HEK293T (cell line): ENCODE results near the gene SGO2.
"Not testable (repeated sequence)": the region's sequence is repeated elsewhere in the genome, so short reads cannot be mapped to it uniquely, and the experiment has no call there.

ENCODE experiments used
- CTCF ChIA-PET: fragments of 350-600 bp; formaldehyde crosslinking; extraction: SDS; loops from one replicate; lab custom pipeline; 2021; ENCODE audit warnings: antibody characterized with exemption, inconsistent platforms; lab: Yijun Ruan, JAX
- POLR2A ChIA-PET: fragments of 350-600 bp; formaldehyde crosslinking; extraction: SDS; loops from one replicate; lab custom pipeline; 2020; ENCODE audit warnings: antibody characterized with exemption, inconsistent platforms; lab: Yijun Ruan, JAX
- DNase-seq: peaks from one replicate; pipeline ENCODE4 v3.0.0; 2012; ENCODE audit warnings: mixed read lengths; ENCODE audit errors: extremely low spot score
- ARNT ChIP-seq: fragments of 450-650 bp; IDR thresholded peaks from 2 replicates; pipeline ENCODE4 v1.6.1; 2017; ENCODE audit warnings: mild to moderate bottlenecking
- BHLHE40 ChIP-seq: fragments of 450-650 bp; IDR thresholded peaks from 2 replicates; pipeline ENCODE4 v1.6.1; 2016; ENCODE audit warnings: mild to moderate bottlenecking, moderate library complexity, borderline replicate concordance
- CTBP1 ChIP-seq: fragments of 450-650 bp; IDR thresholded peaks from 2 replicates; pipeline ENCODE4 v1.6.1; 2016; ENCODE audit warnings: borderline replicate concordance
- ELF4 ChIP-seq: fragments of 450-650 bp; IDR thresholded peaks from 2 replicates; pipeline ENCODE4 v1.6.1; 2017; ENCODE audit warnings: antibody characterized with exemption
- FOXA1 ChIP-seq: fragments of 450-650 bp; IDR thresholded peaks from 2 replicates; pipeline ENCODE4 v1.6.1; 2016; ENCODE audit warnings: mild to moderate bottlenecking
- FOXK2 ChIP-seq: fragments of 450-650 bp; IDR thresholded peaks from 2 replicates; pipeline ENCODE4 v1.6.1; 2016; ENCODE audit warnings: mild to moderate bottlenecking
- FOXM1 ChIP-seq: fragments of 450-650 bp; IDR thresholded peaks from 2 replicates; pipeline ENCODE4 v1.6.1; 2017; ENCODE audit warnings: mild to moderate bottlenecking, borderline replicate concordance
- HDGF ChIP-seq: fragments of 450-650 bp; IDR thresholded peaks from 2 replicates; pipeline ENCODE4 v1.6.1; 2017; ENCODE audit warnings: antibody characterized with exemption, borderline replicate concordance
- L3MBTL2 ChIP-seq: fragments of 450-650 bp; conservative IDR thresholded peaks from 2 replicates; pipeline ENCODE4 v1.6.1; 2016; ENCODE audit warnings: mild to moderate bottlenecking
- LEF1 ChIP-seq: fragments of 450-650 bp; IDR thresholded peaks from 2 replicates; pipeline ENCODE4 v1.6.1; 2017; ENCODE audit warnings: mild to moderate bottlenecking, borderline replicate concordance
- NFRKB ChIP-seq: fragments of 450-650 bp; IDR thresholded peaks from 2 replicates; pipeline ENCODE4 v1.6.1; 2016; ENCODE audit warnings: mild to moderate bottlenecking, moderate library complexity
- PKNOX1 ChIP-seq: fragments of 450-650 bp; IDR thresholded peaks from 2 replicates; pipeline ENCODE4 v1.6.1; 2016
- SP1 ChIP-seq: fragments of 450-650 bp; IDR thresholded peaks from 2 replicates; pipeline ENCODE4 v1.6.1; 2017
- SUZ12 ChIP-seq: fragments of 450-650 bp; IDR thresholded peaks from 2 replicates; pipeline ENCODE4 v1.6.1; 2016; ENCODE audit warnings: mild to moderate bottlenecking
- TARDBP ChIP-seq: fragments of 450-650 bp; IDR thresholded peaks from 2 replicates; pipeline ENCODE4 v1.6.1; 2016
- ZNF384 ChIP-seq: fragments of 450-650 bp; IDR thresholded peaks from 2 replicates; pipeline ENCODE4 v1.6.1; 2016

Gene SGO2

GRCh38 chr2:200525551-200525881, 491 bp upstream of the SGO2 start:
- no peak for DNase-seq
- TF ChIP-seq PKNOX1 (no peak), HDGF (no peak), FOXM1 (no peak), BHLHE40 (no peak), ZNF384 (no peak), CTBP1 (no peak), ARNT (no peak), ELF4 (no peak), NFRKB (no peak), SP1 (no peak), TARDBP (no peak), LEF1 (no peak), FOXK2 (no peak), L3MBTL2 (no peak), SUZ12 (no peak)
- ChIA-PET POLR2A (interaction anchor here (1.3 to 1.8 kb wide), 2 partner anchors 10 to 16 kb away, joined by 4 to 6 read pairs; partner anchors contain the start of gene KCTD18), CTCF (interaction anchor here (0.7 kb wide), 1 partner anchor 83 kb away, joined by 3 read pairs; no protein-coding TSS in a partner anchor)

- CTCF ChIA-PET, result no interaction called here
- DNase-seq, result no peak
- POLR2A ChIA-PET, result no interaction called here
- TF ChIP-seq LEF1, result no peak
- no peak for TF ChIP-seq ELF4
- TF ChIP-seq ZNF384, result no peak
- TF ChIP-seq SP1, result no peak
- no peak for TF ChIP-seq FOXA1
- no peak for TF ChIP-seq SUZ12
- no peak for TF ChIP-seq HDGF
- no peak for TF ChIP-seq NFRKB
- TF ChIP-seq TARDBP, result no peak
- no peak for TF ChIP-seq L3MBTL2
These were observed 2.2 kb downstream of the SGO2 start for GRCh38 chr2:200528228-200528627.

- ChIA-PET CTCF (no interaction called here), POLR2A (no interaction called here)
- TF ChIP-seq LEF1 (no peak), FOXA1 (no peak), L3MBTL2 (no peak), ELF4 (no peak), PKNOX1 (no peak), FOXK2 (no peak), TARDBP (no peak), HDGF (no peak), CTBP1 (no peak), ARNT (no peak), SUZ12 (no peak), BHLHE40 (no peak), SP1 (no peak), NFRKB (no peak), FOXM1 (no peak), ZNF384 (no peak)
- DNase-seq, result no peak
These were observed 7.7 kb downstream of the SGO2 start for GRCh38 chr2:200533754-200534153.

DNA sequence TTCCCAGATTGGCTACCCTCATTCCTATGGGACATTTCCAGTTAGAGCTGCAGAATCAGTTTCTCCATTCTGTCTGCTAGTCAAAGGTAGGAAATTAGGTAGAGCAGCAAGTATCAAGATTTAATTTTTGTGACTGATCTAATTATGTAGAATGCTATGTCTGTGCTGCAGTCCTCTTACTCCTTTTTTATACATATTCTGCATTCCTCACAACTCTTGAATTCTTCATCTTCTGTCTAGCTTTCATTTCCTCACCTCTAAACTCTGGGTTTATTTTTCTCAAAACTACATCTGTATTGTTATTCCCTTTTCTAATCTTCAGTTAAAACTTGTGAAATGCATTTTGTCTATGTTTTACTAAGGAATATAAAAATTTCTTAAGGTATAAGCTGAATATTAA, 8.6 kb downstream of the SGO2 start:
- DNase-seq, result no peak
- TF ChIP-seq SP1 (no peak), BHLHE40 (no peak), CTBP1 (no peak), ZNF384 (no peak), LEF1 (no peak), FOXA1 (no peak), ARNT (no peak), TARDBP (no peak), NFRKB (no peak)
- POLR2A ChIA-PET, result no interaction called here
- CTCF ChIA-PET, result no interaction called here

GRCh38 chr2:200538139-200538538, 12.1 kb downstream of the SGO2 start:
- TF ChIP-seq PKNOX1 (no peak), SP1 (no peak), FOXA1 (no peak)
- no peak for DNase-seq
- ChIA-PET CTCF (no interaction called here), POLR2A (no interaction called here)

- POLR2A ChIA-PET, result no interaction called here
- CTCF ChIA-PET, result no interaction called here
- DNase-seq, result no peak
- TF ChIP-seq TARDBP (no peak), FOXA1 (no peak), BHLHE40 (no peak), SP1 (no peak), ZNF384 (no peak), FOXM1 (no peak), PKNOX1 (no peak), L3MBTL2 (no peak), FOXK2 (no peak), HDGF (no peak), CTBP1 (no peak)
These were observed 14.8 kb downstream of the SGO2 start for GRCh38 chr2:200540793-200541192.

DNA sequence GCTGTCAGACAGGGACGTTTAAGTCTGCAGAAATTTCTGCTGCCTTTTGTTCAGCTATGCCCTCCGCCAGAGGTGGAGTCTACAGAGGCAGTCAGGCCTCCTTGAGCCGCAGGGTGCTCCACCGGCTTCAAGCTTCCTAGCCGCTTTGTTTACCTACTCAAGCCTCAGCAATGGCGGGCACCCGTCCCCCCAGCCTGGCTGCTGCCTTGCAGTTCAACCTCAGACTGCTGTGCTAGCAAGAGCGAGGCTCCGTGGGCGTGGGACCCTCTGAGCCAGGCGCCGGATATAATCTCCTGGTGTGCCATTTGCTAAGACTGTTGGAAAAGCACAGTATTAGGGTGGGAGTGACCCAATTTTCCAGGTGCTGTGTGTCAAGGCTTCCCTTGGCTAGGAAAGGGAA, 40.6 kb downstream of the SGO2 start:
- DNase-seq, POLR2A ChIA-PET, CTCF ChIA-PET: not testable (repeated sequence)
